Uterus (tissue), 4 donors: ENCODE data around the gene SLC39A7. TPM values are rescaled to one million over a fixed set of nuclear protein-coding genes. Genes with fewer than 3 reads are reported as not detected.
A peak's percentile ranks its signal among the peaks of the same experiment; 100 is the strongest.

Experiments used
- DNase-seq, 2 donors: peaks; one replicate each; pipeline ENCODE4 v3.0.0-alpha.2; 2019 to 2020
- H3K27ac ChIP-seq, 2 donors: fragments of 200-600 bp; sonication (generic); 1 replicate in 1 of 2; 2 replicates in 1 of 2; pipeline ENCODE4 v1.5.1; 2016 to 2018
- H3K27me3 ChIP-seq, 2 donors: fragments of 200-600 bp; sonication (generic); one replicate each; pipeline ENCODE4 v1.5.1; 2018 to 2019; ENCODE audit warnings: control low read depth in 1 of 2
- H3K36me3 ChIP-seq, 2 donors: fragments of 200-600 bp; sonication (generic); one replicate each; pipeline ENCODE4 v1.5.1; 2019; ENCODE audit warnings: control low read depth in 1 of 2
- H3K4me1 ChIP-seq, 2 donors: fragments of 200-600 bp; sonication (generic); one replicate each; pipeline ENCODE4 v1.5.1; 2018 to 2019; ENCODE audit warnings: control low read depth in 1 of 2
- H3K4me3 ChIP-seq, 2 donors: fragments of 200-600 bp; sonication (generic); 1 replicate in 1 of 2; 2 replicates in 1 of 2; pipeline ENCODE4 v1.5.1; 2018 to 2019; ENCODE audit warnings: mild to moderate bottlenecking in 1 of 2
- H3K9me3 ChIP-seq, 2 donors: fragments of 200-600 bp; sonication (generic); one replicate each; pipeline ENCODE4 v1.5.1; 2019; ENCODE audit warnings: control low read depth in 1 of 2
- CTCF ChIP-seq, 4 experiments: fragments of 200-600 bp in 2 of 4; fragments of 450-650 bp in 2 of 4; sonication (generic) in 2 of 4; IDR thresholded peaks; one replicate each; pipeline ENCODE4 v1.5.1; 2016 to 2019; ENCODE audit warnings: antibody characterized with exemption in 4 of 4, mild to moderate bottlenecking in 2 of 4, moderate library complexity in 1 of 4
- POLR2A ChIP-seq, 2 donors: fragments of 450-650 bp; IDR thresholded peaks; one replicate each; pipeline ENCODE4 v1.6.1; 2016; ENCODE audit warnings: antibody characterized with exemption in 2 of 2, mild to moderate bottlenecking in 1 of 2, moderate library complexity in 1 of 2
- intact Hi-C: fragments of 100-400 bp; cut with DNase I; formaldehyde crosslinking; loops from one replicate; pipeline ENCODE4 v1.15.1; 2023; ENCODE audit warnings: low total_unique reads
- total RNA-seq, 4 donors: library from RNA; depleted of rRNA in 3 of 4; stranded (reverse); fragments of >200 nt in 3 of 4; gene quantifications; one replicate each; pipeline versions ENCODE4 v1.1.0 to v1.2.4, GENCODE V29; 2014 to 2023
- donor health status: DM: yes; HTN: yes; CAD: no.

The SLC39A7 gene
- total RNA-seq, 4 donors from 2014 or later: 53.8 to 87.8 (median 57.5) TPM

GRCh38 chr6:33170176-33171015 is 30.3 kb upstream of the SLC39A7 start:
- Histone ChIP-seq H3K9me3 (no peaks in the 10 kb centered on the region), H3K4me1 (no peaks in the 10 kb centered on the region), H3K27ac (no peak overlapping the region), H3K4me3 (no peak overlapping the region), H3K36me3 (no peaks in the 10 kb centered on the region), H3K27me3 (no peaks in the 10 kb centered on the region)
- intact Hi-C loops: no loop called here
- DNase-seq: no peak
- TF ChIP-seq POLR2A (IDR thresholded peaks at IDR 0.05) (no peak), CTCF (IDR thresholded peaks at IDR 0.05) (no peak)

- no peak overlapping the region for H3K4me3 ChIP-seq
- no peak for TF ChIP-seq CTCF (IDR thresholded peaks at IDR 0.05)
- no peak for TF ChIP-seq POLR2A (IDR thresholded peaks at IDR 0.05)
Observed at GRCh38 chr6:33171016-33171879, 29.4 kb upstream of the SLC39A7 start.

GRCh38 chr6:33171880-33172687 is 28.6 kb upstream of the SLC39A7 start:
- Histone ChIP-seq H3K27ac (no peak overlapping the region), H3K4me3 (no peak overlapping the region), H3K9me3 (no peaks in the 10 kb centered on the region), H3K27me3 (no peaks in the 10 kb centered on the region), H3K4me1 (no peaks in the 10 kb centered on the region), H3K36me3 (no peaks in the 10 kb centered on the region)
- intact Hi-C loops: no loop called here
- DNase-seq: no peak
- no peak for TF ChIP-seq POLR2A (IDR thresholded peaks at IDR 0.05)
- no peak for TF ChIP-seq CTCF (IDR thresholded peaks at IDR 0.05)

More at GRCh38 chr6:33171016-33171879, 29.4 kb upstream of the SLC39A7 start:
- H3K36me3 ChIP-seq: no peaks in the 10 kb centered on the region
- no peak overlapping the region for H3K27ac ChIP-seq
- no peak for DNase-seq
- intact Hi-C loops: no loop called here
- H3K27me3 ChIP-seq: no peaks in the 10 kb centered on the region
- no peaks in the 10 kb centered on the region for H3K4me1 ChIP-seq
- H3K9me3 ChIP-seq: no peaks in the 10 kb centered on the region

GRCh38 chr6:33172688-33173534 is 27.8 kb upstream of the SLC39A7 start:
- intact Hi-C loops: no loop called here
- peak in 1 of 4 experiments; percentile 6 for TF ChIP-seq CTCF (IDR thresholded peaks at IDR 0.05)
- TF ChIP-seq POLR2A (IDR thresholded peaks at IDR 0.05): no peak
- no peak for DNase-seq
- H3K9me3 ChIP-seq: no peaks in the 10 kb centered on the region
- H3K36me3 ChIP-seq: no peaks in the 10 kb centered on the region
- H3K4me1 ChIP-seq: no peaks in the 10 kb centered on the region
- H3K4me3 ChIP-seq: no peak overlapping the region
- H3K27me3 ChIP-seq: no peaks in the 10 kb centered on the region
- H3K27ac ChIP-seq: no peak overlapping the region
